H7 (cell line): ENCODE data around the gene CIRBP. TPM values are rescaled to one million over a fixed set of nuclear protein-coding genes. Genes with fewer than 3 reads are reported as not detected.
A peak's percentile ranks its signal among the peaks of the same experiment; 100 is the strongest.
"Not testable (repeated sequence)": the region's sequence is repeated elsewhere in the genome, so short reads cannot be mapped to it uniquely, and the experiment has no call there.

Experiments
- DNase-seq: peaks from one replicate; pipeline ENCODE4 v3.0.0; 2012
- H3K27me3 ChIP-seq: 2 replicates; pipeline ENCODE4 v1.6.0; 2011; ENCODE audit warnings: mild to moderate bottlenecking, low read length; ENCODE audit not compliant: control insufficient read depth, insufficient read depth
- H3K36me3 ChIP-seq: replicated peaks from 2 replicates; pipeline ENCODE4 v1.5.1; 2011; ENCODE audit warnings: low read length; ENCODE audit not compliant: control insufficient read depth, insufficient read depth
- H3K4me3 ChIP-seq: 2 replicates; pipeline ENCODE4 v1.5.1; 2011; ENCODE audit warnings: low read depth, mild to moderate bottlenecking, control low read depth, low read length, moderate library complexity; ENCODE audit not compliant: insufficient read depth
- total RNA-seq: library from RNA; depleted of rRNA; stranded (reverse); fragments of >200 nt; shearing (Covaris generic); gene quantifications from 2 replicates; pipeline ENCODE4 v1.2.3, GENCODE V29; 2014

CIRBP gene
- total RNA-seq, 1 experiment from 2014 or later, result 221 TPM

- not testable (repeated sequence) for DNase-seq
These were observed 22.7 kb upstream of the CIRBP start for GRCh38 chr19:1246265-1247087.

GRCh38 chr19:1247748-1248138, 21.4 kb upstream of the CIRBP start:
- Histone ChIP-seq H3K27me3 (no peaks in the 10 kb centered on the region), H3K4me3 (peak overlapping the region; percentile 74), H3K36me3 (no peaks in the 10 kb centered on the region; the same call in 1 of the 2 replicates)
- no peak for DNase-seq

More at GRCh38 chr19:1246265-1247087, 22.7 kb upstream of the CIRBP start:
- H3K27me3 ChIP-seq, H3K36me3 ChIP-seq, H3K4me3 ChIP-seq: not testable (repeated sequence)

- DNase-seq, result peak; percentile 98
These were observed 20.9 kb upstream of the CIRBP start, which contains the start of gene MIDN for GRCh38 chr19:1248139-1248785. Gene MIDN (plus strand): TSS chr19:1248583. CDS start chr19:1250297, 1,714 bp downstream.

GRCh38 chr19:1248786-1249297, 20.3 kb upstream of the CIRBP start:
- Histone ChIP-seq H3K4me3 (peak overlapping the region; percentile 74), H3K27me3 (no peaks in the 10 kb centered on the region), H3K36me3 (no peaks in the 10 kb centered on the region; the same call in 1 of the 2 replicates)
- peak; percentile 97 for DNase-seq

More at GRCh38 chr19:1248139-1248785, 20.9 kb upstream of the CIRBP start, which contains the start of gene MIDN:
- Histone ChIP-seq H3K36me3 (no peaks in the 10 kb centered on the region; the same call in 1 of the 2 replicates), H3K27me3 (no peaks in the 10 kb centered on the region), H3K4me3 (peak within 1 kb of the TSS; percentile 74)

- Histone ChIP-seq H3K27me3 (no peaks in the 10 kb centered on the region), H3K4me3 (peak overlapping the region; percentile 93), H3K36me3 (peaks cover 1% of the 10 kb centered on the region)
- DNase-seq, result peak; percentile 99
These were observed 19.7 kb upstream of the CIRBP start for GRCh38 chr19:1249298-1249989.

- peak overlapping the region; percentile 93 for H3K4me3 ChIP-seq
- no peaks in the 10 kb centered on the region for H3K27me3 ChIP-seq
- peaks cover 6% of the 10 kb centered on the region for H3K36me3 ChIP-seq
- DNase-seq, result peak; percentile 74
These were observed 19.1 kb upstream of the CIRBP start for GRCh38 chr19:1249990-1250436.

- Histone ChIP-seq H3K27me3 (no peaks in the 10 kb centered on the region), H3K36me3 (peaks cover 10% of the 10 kb centered on the region), H3K4me3 (peak overlapping the region; percentile 93)
- DNase-seq, result peak; percentile 96
These were observed 18.5 kb upstream of the CIRBP start for GRCh38 chr19:1250437-1251260.

GRCh38 chr19:1251330-1252220, 17.6 kb upstream of the CIRBP start:
- H3K36me3 ChIP-seq, result peaks cover 15% of the 10 kb centered on the region
- no peaks in the 10 kb centered on the region for H3K27me3 ChIP-seq
- peak overlapping the region; percentile 93 for H3K4me3 ChIP-seq
- DNase-seq, result peak; percentile 82

- Histone ChIP-seq H3K27me3 (no peaks in the 10 kb centered on the region), H3K36me3 (peaks cover 17% of the 10 kb centered on the region), H3K4me3 (peak overlapping the region; percentile 93)
- DNase-seq, result no peak
These were observed 16.8 kb upstream of the CIRBP start for GRCh38 chr19:1252221-1252820.

- no peak for DNase-seq
- Histone ChIP-seq H3K27me3 (no peaks in the 10 kb centered on the region), H3K36me3 (peaks cover 19% of the 10 kb centered on the region), H3K4me3 (peak overlapping the region; percentile 93; the same call in 1 of the 2 replicates)
These were observed 16.2 kb upstream of the CIRBP start for GRCh38 chr19:1252821-1253513.

GRCh38 chr19:1253514-1254080, 15.5 kb upstream of the CIRBP start:
- no peaks in the 10 kb centered on the region for H3K27me3 ChIP-seq
- H3K36me3 ChIP-seq, result peaks cover 19% of the 10 kb centered on the region
- DNase-seq, result no peak
- H3K4me3 ChIP-seq, result no peak overlapping the region

GRCh38 chr19:1254081-1254527, 15.0 kb upstream of the CIRBP start:
- H3K36me3 ChIP-seq, result peaks cover 19% of the 10 kb centered on the region
- H3K4me3 ChIP-seq, result no peak overlapping the region
- no peak for DNase-seq
- H3K27me3 ChIP-seq, result no peaks in the 10 kb centered on the region
